Karpas-422 (cell line): Measurements from ENCODE around the gene CDH5. TPM values are rescaled to one million over a fixed set of nuclear protein-coding genes. Genes with fewer than 3 reads are reported as not detected.

ENCODE experiments used
- DNase-seq: peaks from one replicate; pipeline ENCODE4 v3.0.0-alpha.2; 2015
- H2AFZ ChIP-seq: fragments of 200-600 bp; sonication (generic); 2 replicates; pipeline ENCODE4 v1.6.1; 2014; ENCODE audit warnings: antibody characterized with exemption, low read length, mixed read lengths
- H3K27ac ChIP-seq: fragments of 200-600 bp; sonication (generic); 2 replicates; pipeline ENCODE4 v1.5.1; 2014; ENCODE audit warnings: mild to moderate bottlenecking, low read length, moderate library complexity
- H3K27me3 ChIP-seq: fragments of 200-600 bp; sonication (generic); 2 replicates; pipeline ENCODE4 v1.6.1; 2014; ENCODE audit warnings: low read length, mixed read lengths
- H3K36me3 ChIP-seq: fragments of 200-600 bp; sonication (generic); 2 replicates; pipeline ENCODE4 v1.6.1; 2014; ENCODE audit warnings: low read length, mixed read lengths; ENCODE audit not compliant: insufficient read depth
- H3K4me1 ChIP-seq: fragments of 200-600 bp; sonication (generic); 2 replicates; pipeline ENCODE4 v1.6.1; 2014; ENCODE audit warnings: mild to moderate bottlenecking, low read length, mixed read lengths
- H3K4me2 ChIP-seq: fragments of 200-600 bp; sonication (generic); 2 replicates; pipeline ENCODE4 v1.6.1; 2014; ENCODE audit warnings: low read length, low read depth, mild to moderate bottlenecking; ENCODE audit not compliant: poor library complexity, severe bottlenecking
- H3K4me3 ChIP-seq: fragments of 200-600 bp; sonication (generic); 2 replicates; pipeline ENCODE4 v1.5.1; 2014; ENCODE audit warnings: mild to moderate bottlenecking, antibody characterized with exemption, low read length, mixed read lengths
- H3K79me2 ChIP-seq: fragments of 200-600 bp; sonication (generic); 2 replicates; pipeline ENCODE4 v1.6.1; 2014; ENCODE audit warnings: mild to moderate bottlenecking, low read length, mixed read lengths
- H3K9ac ChIP-seq: fragments of 200-600 bp; sonication (generic); 2 replicates; pipeline ENCODE4 v1.6.0; 2014; ENCODE audit warnings: low read length
- H3K9me2 ChIP-seq: fragments of 200-600 bp; sonication (generic), shearing (Covaris generic); replicated peaks from 2 replicates; pipeline ENCODE4 v1.6.0; 2014; ENCODE audit warnings: mild to moderate bottlenecking, low read length, moderate library complexity; ENCODE audit not compliant: insufficient read depth
- H3K9me3 ChIP-seq: fragments of 300-700, 200-600 bp; sonication (generic); 2 replicates; pipeline ENCODE4 v1.6.1; 2014; ENCODE audit warnings: low read length, mixed read lengths
- H4K20me1 ChIP-seq: fragments of 200-600 bp; sonication (generic); 2 replicates; pipeline ENCODE4 v1.6.1; 2014; ENCODE audit warnings: mild to moderate bottlenecking, antibody characterized with exemption, low read length, low read depth; ENCODE audit not compliant: insufficient read depth
- total RNA-seq: library from RNA; depleted of rRNA; stranded (reverse); fragments of >200 nt; shearing (Covaris generic); gene quantifications from 2 replicates; pipeline ENCODE4 v1.2.3, GENCODE V29; 2014; ENCODE audit warnings: low replicate concordance

The CDH5 gene
- total RNA-seq, 1 experiment from 2014 or later = not detected

DNA sequence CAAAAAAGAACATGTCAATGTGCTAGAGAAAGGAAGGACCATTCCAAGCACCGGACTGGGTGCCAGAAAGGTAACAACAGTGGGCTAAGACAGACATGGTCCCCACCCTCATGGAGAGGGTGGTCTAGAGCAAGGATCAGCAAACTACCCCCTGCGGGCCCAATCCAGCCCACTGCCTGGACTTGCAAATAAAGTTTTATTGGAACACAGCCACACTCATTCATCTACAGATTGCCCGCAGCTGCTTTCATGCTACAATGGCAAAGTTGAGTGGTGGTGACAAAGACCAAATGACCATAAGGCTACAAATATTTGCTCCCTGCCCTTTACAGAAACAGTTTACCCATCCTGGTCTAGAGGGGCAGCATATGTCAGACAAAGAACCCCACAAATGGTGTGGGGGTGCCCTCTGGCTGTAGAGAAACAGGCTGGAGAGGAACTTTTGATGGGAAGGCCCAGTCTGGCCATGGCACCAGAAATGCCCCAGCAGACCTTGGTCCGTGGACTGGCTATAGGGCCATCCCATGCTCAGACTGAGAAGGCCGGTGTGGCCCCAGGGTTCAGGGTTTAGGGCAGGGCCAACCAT is 15.2 kb downstream of the CDH5 start:
- DNase-seq = no peak
- H3K9ac ChIP-seq = no peak overlapping the region
- H3K79me2 ChIP-seq = no peaks in the 10 kb centered on the region
- H3K36me3 ChIP-seq = no peaks in the 10 kb centered on the region
- H2AFZ ChIP-seq = no peak overlapping the region
- no peaks in the 10 kb centered on the region for H3K9me3 ChIP-seq
- H3K4me1 ChIP-seq = no peaks in the 10 kb centered on the region
- no peaks in the 10 kb centered on the region for H3K9me2 ChIP-seq
- H3K4me3 ChIP-seq = no peak overlapping the region
- H3K4me2 ChIP-seq = no peak overlapping the region
- no peaks in the 10 kb centered on the region for H3K27me3 ChIP-seq
- H4K20me1 ChIP-seq = no peaks in the 10 kb centered on the region
- no peak overlapping the region for H3K27ac ChIP-seq

DNA sequence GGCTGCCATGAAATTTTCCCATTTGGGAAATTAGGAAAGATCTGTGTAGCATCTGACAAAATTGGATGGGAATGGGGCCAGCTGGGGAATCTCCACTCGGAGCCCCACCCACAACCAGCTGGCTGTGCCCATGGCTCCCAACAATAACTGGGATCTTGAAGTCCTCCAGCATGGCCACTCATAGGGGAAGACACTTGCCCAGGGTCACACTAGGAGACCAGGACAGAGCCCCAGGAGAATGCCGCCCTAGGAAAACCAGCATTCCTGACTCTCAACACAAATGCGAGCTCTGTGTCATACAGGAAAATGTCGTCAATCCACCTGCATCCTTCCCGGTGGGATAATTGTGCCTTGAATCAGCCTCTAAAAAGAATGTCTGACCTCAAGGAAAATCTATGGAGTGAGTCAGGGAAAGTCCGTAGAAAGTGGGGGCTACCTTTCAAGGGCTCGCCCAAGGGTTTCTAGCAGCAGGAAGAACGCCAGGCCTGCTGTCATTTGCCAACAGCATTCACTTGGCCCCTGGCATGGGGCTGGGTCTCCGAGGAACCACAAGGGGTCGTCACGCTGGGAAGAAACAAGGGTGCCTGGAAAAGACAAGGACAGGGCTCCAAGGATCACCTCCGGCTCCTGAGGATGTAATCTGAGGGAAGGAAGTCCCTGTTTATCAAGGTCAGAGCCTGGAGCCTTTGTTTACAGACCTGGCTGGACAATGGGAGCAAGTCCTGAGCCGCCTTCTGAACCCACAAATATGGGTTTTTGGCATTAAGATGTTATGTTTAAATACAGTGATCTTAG is 15.9 kb downstream of the CDH5 start:
- Histone ChIP-seq H3K4me3 (no peak overlapping the region), H3K9me2 (no peaks in the 10 kb centered on the region), H3K27ac (no peak overlapping the region), H3K4me1 (no peaks in the 10 kb centered on the region), H3K36me3 (no peaks in the 10 kb centered on the region), H3K9ac (no peak overlapping the region), H3K4me2 (no peak overlapping the region), H4K20me1 (no peaks in the 10 kb centered on the region), H3K79me2 (no peaks in the 10 kb centered on the region), H3K9me3 (no peaks in the 10 kb centered on the region), H3K27me3 (no peaks in the 10 kb centered on the region), H2AFZ (no peak overlapping the region)
- DNase-seq = no peak

DNA sequence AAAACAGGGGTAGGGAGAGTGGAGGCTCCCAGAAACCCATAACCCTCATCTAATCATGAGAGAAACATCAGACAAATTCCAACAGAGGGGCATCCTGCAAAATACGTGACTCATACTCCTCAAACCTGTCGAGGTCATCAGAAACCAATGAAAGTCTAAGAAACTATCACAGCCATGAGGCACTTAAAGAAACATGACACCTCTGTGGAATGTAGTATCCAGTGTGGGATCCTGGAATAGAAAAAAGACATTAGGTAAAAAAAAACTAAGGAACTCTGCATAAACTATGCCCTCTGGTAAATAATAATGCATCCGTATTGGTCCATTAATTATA is 16.4 kb downstream of the CDH5 start:
- no peak overlapping the region for H3K9ac ChIP-seq
- no peak overlapping the region for H3K4me2 ChIP-seq
- no peak overlapping the region for H3K27ac ChIP-seq
- H3K27me3 ChIP-seq = no peaks in the 10 kb centered on the region
- no peak overlapping the region for H3K4me3 ChIP-seq
- H3K4me1 ChIP-seq = no peaks in the 10 kb centered on the region
- H3K36me3 ChIP-seq = no peaks in the 10 kb centered on the region
- H3K79me2 ChIP-seq = no peaks in the 10 kb centered on the region
- H2AFZ ChIP-seq = no peak overlapping the region
- H3K9me3 ChIP-seq = no peaks in the 10 kb centered on the region
- no peaks in the 10 kb centered on the region for H4K20me1 ChIP-seq
- H3K9me2 ChIP-seq = no peaks in the 10 kb centered on the region
- no peak for DNase-seq

DNA sequence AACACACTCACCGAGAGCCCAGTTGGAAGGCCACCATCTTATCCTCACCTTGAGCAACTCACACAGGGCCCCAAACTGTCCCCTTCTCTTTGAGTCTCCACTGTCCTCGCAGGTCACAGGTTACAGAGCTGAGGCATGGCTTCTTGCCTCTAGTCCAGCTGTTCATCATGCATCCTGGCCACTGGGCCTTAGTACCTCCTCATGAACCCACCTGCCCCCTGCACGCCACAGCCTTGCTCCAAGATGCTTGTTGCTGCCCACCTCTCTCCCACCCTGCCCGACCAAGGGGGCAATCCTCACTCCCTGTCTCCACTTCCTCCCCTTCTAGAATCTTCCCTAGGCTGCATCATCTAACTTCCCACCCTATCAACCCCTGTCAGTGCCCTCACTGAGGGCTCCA is 17.1 kb downstream of the CDH5 start:
- no peak overlapping the region for H3K27ac ChIP-seq
- H3K27me3 ChIP-seq = no peaks in the 10 kb centered on the region
- H3K9me2 ChIP-seq = no peaks in the 10 kb centered on the region
- no peak overlapping the region for H3K9ac ChIP-seq
- H2AFZ ChIP-seq = no peak overlapping the region
- H3K4me3 ChIP-seq = no peak overlapping the region
- H3K4me1 ChIP-seq = no peaks in the 10 kb centered on the region
- H3K36me3 ChIP-seq = no peaks in the 10 kb centered on the region
- DNase-seq = no peak
- no peak overlapping the region for H3K4me2 ChIP-seq
- no peaks in the 10 kb centered on the region for H4K20me1 ChIP-seq
- no peaks in the 10 kb centered on the region for H3K79me2 ChIP-seq
- H3K9me3 ChIP-seq = no peaks in the 10 kb centered on the region

DNA sequence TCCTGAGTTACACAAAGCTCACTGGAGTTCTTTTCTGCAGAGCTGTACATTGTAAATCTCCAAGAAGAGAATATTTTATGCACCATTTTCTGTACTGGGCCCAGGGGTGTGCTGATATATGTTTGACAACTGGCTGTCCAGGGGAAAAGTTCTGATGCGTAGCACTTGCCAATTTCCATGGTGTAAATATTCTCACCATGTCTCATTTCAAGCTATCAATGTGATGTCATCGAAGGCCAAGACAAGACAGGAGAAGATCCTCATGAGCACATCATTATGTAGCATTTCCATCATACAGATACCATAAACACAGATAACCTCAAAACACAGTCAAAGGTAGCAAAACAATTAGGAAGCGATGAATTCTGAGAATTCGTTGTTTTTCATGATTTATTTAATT is 18.9 kb downstream of the CDH5 start:
- Histone ChIP-seq H3K27me3 (no peaks in the 10 kb centered on the region), H3K4me1 (no peaks in the 10 kb centered on the region), H3K79me2 (no peaks in the 10 kb centered on the region), H4K20me1 (no peaks in the 10 kb centered on the region), H3K9me3 (no peaks in the 10 kb centered on the region), H3K9ac (no peak overlapping the region), H3K36me3 (no peaks in the 10 kb centered on the region), H3K27ac (no peak overlapping the region), H3K9me2 (no peaks in the 10 kb centered on the region), H3K4me2 (no peak overlapping the region), H3K4me3 (no peak overlapping the region), H2AFZ (no peak overlapping the region)
- DNase-seq = no peak

DNA sequence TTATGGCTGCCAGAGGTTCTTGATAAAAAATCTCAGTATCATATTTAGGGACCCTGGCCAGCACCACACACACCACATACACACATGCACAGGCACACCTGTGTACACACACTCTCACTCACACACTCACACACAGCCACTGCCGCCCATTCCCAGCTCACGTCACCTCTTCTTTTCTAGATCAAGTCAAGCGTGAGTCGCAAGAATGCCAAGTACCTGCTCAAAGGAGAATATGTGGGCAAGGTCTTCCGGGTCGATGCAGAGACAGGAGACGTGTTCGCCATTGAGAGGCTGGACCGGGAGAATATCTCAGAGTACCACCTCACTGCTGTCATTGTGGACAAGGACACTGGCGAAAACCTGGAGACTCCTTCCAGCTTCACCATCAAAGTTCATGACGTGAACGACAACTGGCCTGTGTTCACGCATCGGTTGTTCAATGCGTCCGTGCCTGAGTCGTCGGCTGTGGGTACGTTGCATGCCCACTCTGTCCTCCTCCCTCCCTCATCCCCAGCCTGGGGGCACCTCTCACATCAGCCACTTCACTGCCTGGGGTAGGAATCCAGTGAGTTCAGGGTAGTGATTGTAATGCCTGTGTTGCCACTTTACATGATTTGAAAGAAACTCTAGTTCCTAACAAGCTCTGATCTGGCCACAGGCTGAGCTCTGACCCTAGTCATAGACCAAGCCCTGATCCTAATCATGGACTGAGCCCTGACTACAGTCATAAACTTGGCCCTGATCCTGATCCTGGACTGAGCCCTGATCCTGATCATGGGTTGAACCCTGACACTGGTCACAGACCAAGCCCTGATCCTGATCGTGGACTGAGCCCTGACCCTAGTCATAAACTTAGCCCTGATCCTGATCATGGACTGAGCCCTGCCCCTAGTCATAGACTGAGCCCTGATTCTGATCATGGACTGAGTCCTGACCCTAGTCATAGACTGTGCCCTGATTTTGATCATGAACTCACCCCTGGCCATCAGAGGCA is 20.4 kb downstream of the CDH5 start:
- H3K4me2 ChIP-seq = no peak overlapping the region
- H3K4me1 ChIP-seq = no peaks in the 10 kb centered on the region
- no peaks in the 10 kb centered on the region for H3K36me3 ChIP-seq
- no peaks in the 10 kb centered on the region for H3K27me3 ChIP-seq
- H3K27ac ChIP-seq = no peak overlapping the region
- no peaks in the 10 kb centered on the region for H3K9me3 ChIP-seq
- H3K9me2 ChIP-seq = no peaks in the 10 kb centered on the region
- DNase-seq = no peak
- no peak overlapping the region for H2AFZ ChIP-seq
- H3K4me3 ChIP-seq = no peak overlapping the region
- H3K9ac ChIP-seq = no peak overlapping the region
- no peaks in the 10 kb centered on the region for H3K79me2 ChIP-seq
- H4K20me1 ChIP-seq = no peaks in the 10 kb centered on the region

DNA sequence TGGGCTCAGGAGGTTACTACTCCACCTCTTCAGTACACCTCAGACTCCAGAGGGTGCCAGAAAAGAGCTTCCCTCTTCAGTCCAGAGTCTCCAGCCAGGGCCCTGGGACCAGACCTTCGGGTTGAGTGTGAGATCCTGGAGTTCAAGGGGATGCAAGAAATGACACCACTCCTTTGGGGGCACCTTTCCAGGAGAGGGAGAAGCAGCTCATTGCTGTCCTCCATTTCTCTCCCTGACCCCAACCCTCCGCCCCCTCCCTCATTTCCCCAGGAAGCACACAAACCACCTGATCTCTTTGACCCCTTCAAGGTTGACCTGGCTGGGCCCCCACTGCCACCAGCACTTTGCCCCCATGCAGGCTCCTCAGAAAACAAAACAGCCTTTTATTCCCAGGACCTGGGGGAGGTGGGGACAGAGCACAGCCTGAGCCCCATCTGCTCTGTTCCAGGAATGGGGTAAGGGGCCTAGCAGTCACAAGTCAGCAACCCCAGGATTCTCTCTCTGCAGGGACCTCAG is 21.4 kb downstream of the CDH5 start:
- no peaks in the 10 kb centered on the region for H3K36me3 ChIP-seq
- H3K9me3 ChIP-seq = no peaks in the 10 kb centered on the region
- H3K4me3 ChIP-seq = no peak overlapping the region
- no peak overlapping the region for H3K9ac ChIP-seq
- H2AFZ ChIP-seq = no peak overlapping the region
- H3K4me1 ChIP-seq = no peaks in the 10 kb centered on the region
- H3K9me2 ChIP-seq = no peaks in the 10 kb centered on the region
- H3K27ac ChIP-seq = no peak overlapping the region
- H3K27me3 ChIP-seq = no peaks in the 10 kb centered on the region
- no peak overlapping the region for H3K4me2 ChIP-seq
- no peaks in the 10 kb centered on the region for H3K79me2 ChIP-seq
- DNase-seq = no peak
- no peaks in the 10 kb centered on the region for H4K20me1 ChIP-seq
